Keratinocyte (primary cell): Measurements from ENCODE around the gene EME1. TPM values are rescaled to one million over a fixed set of nuclear protein-coding genes. Genes with fewer than 3 reads are reported as not detected.

Experiments
- DNase-seq: peaks from one replicate; pipeline ENCODE4 v3.0.0-alpha.2; 2011; ENCODE audit warnings: low read depth, missing footprints, low spot score
- FAIRE-seq: peaks from 2 replicates; lab custom pipeline; 2011; peaks lifted over from hg19 to GRCh38; lab: Jason Lieb, UNC
- H2AFZ ChIP-seq: 2 replicates; pipeline ENCODE4 v1.6.0; 2012; ENCODE audit warnings: low read length, control low read depth, inconsistent platforms; ENCODE audit not compliant: control insufficient read depth
- H3K27ac ChIP-seq: 2 replicates; pipeline ENCODE4 v1.5.1; 2011; ENCODE audit warnings: low read length; ENCODE audit not compliant: control insufficient read depth, insufficient read depth
- H3K27me3 ChIP-seq: 3 replicates; pipeline ENCODE4 v1.6.0; 2011; ENCODE audit warnings: low read length; ENCODE audit not compliant: control insufficient read depth, insufficient read depth; ENCODE audit errors: extremely low read depth
- H3K36me3 ChIP-seq, 2 experiments: 2 replicates in 1 of 2; 3 replicates in 1 of 2; pipeline ENCODE4 v1.5.1; 2011; ENCODE audit warnings: low read length in 2 of 2, mild to moderate bottlenecking in 1 of 2; ENCODE audit not compliant: control insufficient read depth in 2 of 2, insufficient read depth in 2 of 2; ENCODE audit errors: extremely low read depth in 1 of 2
- H3K4me1 ChIP-seq: 3 replicates; pipeline ENCODE4 v1.5.1; 2011; ENCODE audit warnings: low read length; ENCODE audit not compliant: control insufficient read depth, insufficient read depth; ENCODE audit errors: extremely low read depth
- H3K4me2 ChIP-seq: 3 replicates; pipeline ENCODE4 v1.6.0; 2011; ENCODE audit warnings: low read depth, low read length; ENCODE audit not compliant: control insufficient read depth, insufficient read depth; ENCODE audit errors: extremely low read depth
- H3K4me3 ChIP-seq, 3 experiments: fragments of 200-600 bp in 1 of 3; sonication (generic) in 1 of 3; 2 replicates in 2 of 3; 3 replicates in 1 of 3; pipeline ENCODE4 v1.5.1; 2011 to 2016; ENCODE audit warnings: low read length in 3 of 3, mild to moderate bottlenecking in 3 of 3, control low read depth in 2 of 3, inconsistent platforms in 1 of 3, low read depth in 1 of 3, mixed read lengths in 1 of 3, mixed run types in 1 of 3, moderate library complexity in 1 of 3; ENCODE audit not compliant: control insufficient read depth in 2 of 3, insufficient read depth in 2 of 3; ENCODE audit errors: extremely low read depth in 1 of 3
- H3K79me2 ChIP-seq: 2 replicates; pipeline ENCODE4 v1.6.0; 2012; ENCODE audit warnings: low read length; ENCODE audit not compliant: control insufficient read depth, insufficient read depth
- H3K9ac ChIP-seq: 3 replicates; pipeline ENCODE4 v1.6.0; 2011; ENCODE audit warnings: low read length; ENCODE audit not compliant: control insufficient read depth, insufficient read depth; ENCODE audit errors: extremely low read depth
- H3K9me1 ChIP-seq: 3 replicates; pipeline ENCODE4 v1.6.0; 2011; ENCODE audit warnings: low read length; ENCODE audit not compliant: control insufficient read depth, insufficient read depth; ENCODE audit errors: extremely low read depth
- H3K9me3 ChIP-seq: 2 replicates; pipeline ENCODE4 v1.5.1; 2012; ENCODE audit warnings: low read depth, low read length; ENCODE audit not compliant: control insufficient read depth
- H4K20me1 ChIP-seq: 3 replicates; pipeline ENCODE4 v1.6.0; 2011; ENCODE audit warnings: low read length; ENCODE audit not compliant: control insufficient read depth, insufficient read depth; ENCODE audit errors: extremely low read depth
- EZH2 ChIP-seq: IDR thresholded peaks from one replicate; pipeline ENCODE4 v1.6.1; 2012; ENCODE audit warnings: inconsistent platforms, mild to moderate bottlenecking, low read length, moderate library complexity
- dilution Hi-C: fragments of 300-500 bp; cut with MboI; formaldehyde crosslinking; loops from one replicate; pipeline ENCODE4 v1.7.0; 2020; ENCODE audit warnings: low sequenced_read_pairs; ENCODE audit not compliant: extremely low pct_ligation_motif_present
- polyA plus RNA-seq, 5 experiments: library from polyadenylated mRNA; depleted of rRNA in 3 of 5; stranded (reverse) in 3 of 5; stranded (forward) in 1 of 5; unstranded in 1 of 5; fragments of >200 nt; gene quantifications; 1 replicate in 1 of 5; 2 replicates in 3 of 5; 3 replicates in 1 of 5; pipeline versions ENCODE4 v1.2.1 to v1.2.3, GENCODE V29; 2011 to 2012; ENCODE audit warnings: missing spikeins in 2 of 5, low read depth in 1 of 5, low replicate concordance in 1 of 5
- TF ChIP-seq, protein P1 (sequence below), 3 experiments: IDR thresholded peaks in 1 of 3; conservative IDR thresholded peaks in 1 of 3; optimal IDR thresholded peaks in 1 of 3; 2 replicates in 2 of 3; 3 replicates in 1 of 3; pipeline versions ENCODE3 to v1.5.1; 2011; ENCODE audit warnings: low read length in 3 of 3, mild to moderate bottlenecking in 3 of 3, moderate library complexity in 2 of 3, control low read depth in 1 of 3, inconsistent platforms in 1 of 3; ENCODE audit not compliant: insufficient read depth in 2 of 3; ENCODE audit errors: extremely low read depth in 1 of 3

The EME1 gene
- polyA plus RNA-seq, 1 donor (not counting 4 experiments of a cell fraction or from before 2014, with no cell fraction given): 4.7 TPM

DNA sequence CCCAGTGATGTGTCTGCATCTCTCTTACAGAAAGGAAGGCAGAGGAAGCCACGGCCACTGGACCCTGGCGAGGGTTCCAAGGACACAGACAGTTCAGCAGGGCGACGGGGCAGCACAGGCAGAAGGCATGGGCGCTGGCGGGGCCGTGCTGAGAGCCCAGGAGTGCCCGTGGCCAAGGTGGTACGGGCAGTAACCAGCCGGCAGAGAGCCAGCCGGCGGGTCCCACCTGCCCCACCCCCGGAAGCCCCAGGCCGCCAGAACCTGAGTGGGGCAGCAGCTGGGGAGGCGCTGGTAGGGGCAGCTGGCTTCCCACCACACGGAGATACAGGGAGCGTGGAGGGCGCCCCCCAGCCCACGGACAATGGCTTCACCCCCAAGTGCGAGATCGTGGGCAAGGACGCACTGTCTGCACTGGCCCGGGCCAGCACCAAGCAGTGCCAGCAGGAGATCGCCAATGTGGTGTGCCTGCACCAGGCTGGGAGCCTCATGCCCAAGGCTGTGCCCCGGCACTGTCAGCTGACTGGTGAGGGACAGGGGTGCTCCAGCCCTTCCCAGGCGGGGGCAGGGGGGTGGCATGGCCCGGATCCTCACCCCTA, 19.3 kb upstream of the EME1 start:
- FAIRE-seq: no peak
- Histone ChIP-seq H3K9me1 (no peaks in the 10 kb centered on the region), H3K27ac (no peak overlapping the region), H3K4me1 (peaks cover 4% of the 10 kb centered on the region), H3K4me3 (no peak overlapping the region), H3K9ac (no peak overlapping the region), H3K27me3 (no peaks in the 10 kb centered on the region), H3K36me3 (peaks cover 26 to 29% of the 10 kb centered on the region in 2 experiments), H2AFZ (no peak overlapping the region), H3K9me3 (no peaks in the 10 kb centered on the region), H3K79me2 (peaks cover 13% of the 10 kb centered on the region), H4K20me1 (no peaks in the 10 kb centered on the region), H3K4me2 (no peak overlapping the region)
- no peak for DNase-seq
- no peak for TF ChIP-seq EZH2
- TF ChIP-seq, protein P1, sequence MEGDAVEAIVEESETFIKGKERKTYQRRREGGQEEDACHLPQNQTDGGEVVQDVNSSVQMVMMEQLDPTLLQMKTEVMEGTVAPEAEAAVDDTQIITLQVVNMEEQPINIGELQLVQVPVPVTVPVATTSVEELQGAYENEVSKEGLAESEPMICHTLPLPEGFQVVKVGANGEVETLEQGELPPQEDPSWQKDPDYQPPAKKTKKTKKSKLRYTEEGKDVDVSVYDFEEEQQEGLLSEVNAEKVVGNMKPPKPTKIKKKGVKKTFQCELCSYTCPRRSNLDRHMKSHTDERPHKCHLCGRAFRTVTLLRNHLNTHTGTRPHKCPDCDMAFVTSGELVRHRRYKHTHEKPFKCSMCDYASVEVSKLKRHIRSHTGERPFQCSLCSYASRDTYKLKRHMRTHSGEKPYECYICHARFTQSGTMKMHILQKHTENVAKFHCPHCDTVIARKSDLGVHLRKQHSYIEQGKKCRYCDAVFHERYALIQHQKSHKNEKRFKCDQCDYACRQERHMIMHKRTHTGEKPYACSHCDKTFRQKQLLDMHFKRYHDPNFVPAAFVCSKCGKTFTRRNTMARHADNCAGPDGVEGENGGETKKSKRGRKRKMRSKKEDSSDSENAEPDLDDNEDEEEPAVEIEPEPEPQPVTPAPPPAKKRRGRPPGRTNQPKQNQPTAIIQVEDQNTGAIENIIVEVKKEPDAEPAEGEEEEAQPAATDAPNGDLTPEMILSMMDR (optimal IDR thresholded peaks at IDR 0.05 in 1 of 3, IDR thresholded peaks at IDR 0.05 in 1 of 3, conservative IDR thresholded peaks at IDR 0.05 in 1 of 3; ENCODE audit: extremely low read depth in 1 of 3, insufficient read depth in 2 of 3, low read length in 3 of 3): no peak
- dilution Hi-C loops: no loop called here

DNA sequence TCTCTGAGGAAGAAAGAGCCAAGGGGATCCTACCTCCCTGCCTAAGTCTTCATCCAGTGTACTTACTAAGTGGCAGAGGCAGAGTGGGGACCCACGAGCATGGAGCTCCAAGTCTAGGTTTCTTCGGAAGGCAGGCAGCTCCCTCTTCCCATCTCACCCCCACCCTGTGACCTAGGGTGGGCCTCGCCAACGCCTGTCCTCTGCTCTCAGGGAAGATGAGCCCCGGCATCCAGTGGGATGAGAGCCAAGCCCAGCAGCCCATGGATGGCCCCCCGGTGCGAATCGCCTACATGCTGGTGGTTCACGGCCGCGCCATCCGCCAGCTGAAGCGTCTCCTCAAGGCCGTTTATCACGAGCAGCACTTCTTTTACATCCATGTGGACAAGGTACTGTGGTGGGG, 18.8 kb upstream of the EME1 start:
- dilution Hi-C loops: no loop called here
- peaks cover 8% of the 10 kb centered on the region for H3K79me2 ChIP-seq
- FAIRE-seq (no peak), DNase-seq (no peak)
- no peaks in the 10 kb centered on the region for H3K4me1 ChIP-seq
- H3K4me3 ChIP-seq: no peak overlapping the region
- peaks cover 30 to 34% of the 10 kb centered on the region in 2 experiments for H3K36me3 ChIP-seq
- H4K20me1 ChIP-seq: no peaks in the 10 kb centered on the region
- no peak overlapping the region for H3K9ac ChIP-seq
- TF ChIP-seq, protein P1 (optimal IDR thresholded peaks at IDR 0.05 in 1 of 3, IDR thresholded peaks at IDR 0.05 in 1 of 3, conservative IDR thresholded peaks at IDR 0.05 in 1 of 3; ENCODE audit: extremely low read depth in 1 of 3, insufficient read depth in 2 of 3, low read length in 3 of 3): no peak
- no peak for TF ChIP-seq EZH2
- H3K9me3 ChIP-seq: no peaks in the 10 kb centered on the region
- no peak overlapping the region for H3K27ac ChIP-seq
- no peak overlapping the region for H3K4me2 ChIP-seq
- H2AFZ ChIP-seq: no peak overlapping the region
- H3K9me1 ChIP-seq: no peaks in the 10 kb centered on the region
- H3K27me3 ChIP-seq: no peaks in the 10 kb centered on the region
